Testis (tissue), 2 donors: ENCODE data around the gene ABHD11.

Experiments
- POLR2A ChIP-seq: fragments of 450-650 bp; IDR thresholded peaks from one replicate; pipeline ENCODE4 v1.6.1; 2017; ENCODE audit warnings: antibody characterized with exemption, mild to moderate bottlenecking, moderate library complexity
- TF ChIP-seq, protein P1 (sequence below), 3 experiments: fragments of 450-650 bp in 2 of 3; fragments of 200-600 bp in 1 of 3; sonication (generic) in 1 of 3; IDR thresholded peaks; one replicate each; pipeline ENCODE4 v1.5.1; 2016 to 2019; ENCODE audit warnings: antibody characterized with exemption in 3 of 3, mild to moderate bottlenecking in 2 of 3, moderate library complexity in 1 of 3

DNA sequence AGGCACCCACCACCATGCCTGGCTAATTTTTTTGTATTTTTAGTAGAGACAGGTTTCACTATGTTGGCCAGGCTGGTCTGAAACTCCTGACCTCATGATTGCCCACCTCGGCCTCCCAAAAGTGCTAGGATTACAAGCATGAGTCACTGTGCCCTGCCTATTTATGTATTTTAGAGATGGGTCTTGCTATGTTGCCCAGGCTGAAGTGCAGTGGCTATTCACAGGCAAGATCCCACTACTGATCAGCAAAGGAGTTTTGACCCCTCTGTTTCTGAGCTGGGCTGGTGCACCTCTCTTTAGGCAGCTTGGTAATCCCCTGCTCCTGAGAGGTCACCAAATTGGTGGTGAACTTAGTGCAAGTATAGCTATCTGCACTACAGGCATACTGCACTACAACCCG is 6.2 kb downstream of the ABHD11 start:
- TF ChIP-seq, protein P1, sequence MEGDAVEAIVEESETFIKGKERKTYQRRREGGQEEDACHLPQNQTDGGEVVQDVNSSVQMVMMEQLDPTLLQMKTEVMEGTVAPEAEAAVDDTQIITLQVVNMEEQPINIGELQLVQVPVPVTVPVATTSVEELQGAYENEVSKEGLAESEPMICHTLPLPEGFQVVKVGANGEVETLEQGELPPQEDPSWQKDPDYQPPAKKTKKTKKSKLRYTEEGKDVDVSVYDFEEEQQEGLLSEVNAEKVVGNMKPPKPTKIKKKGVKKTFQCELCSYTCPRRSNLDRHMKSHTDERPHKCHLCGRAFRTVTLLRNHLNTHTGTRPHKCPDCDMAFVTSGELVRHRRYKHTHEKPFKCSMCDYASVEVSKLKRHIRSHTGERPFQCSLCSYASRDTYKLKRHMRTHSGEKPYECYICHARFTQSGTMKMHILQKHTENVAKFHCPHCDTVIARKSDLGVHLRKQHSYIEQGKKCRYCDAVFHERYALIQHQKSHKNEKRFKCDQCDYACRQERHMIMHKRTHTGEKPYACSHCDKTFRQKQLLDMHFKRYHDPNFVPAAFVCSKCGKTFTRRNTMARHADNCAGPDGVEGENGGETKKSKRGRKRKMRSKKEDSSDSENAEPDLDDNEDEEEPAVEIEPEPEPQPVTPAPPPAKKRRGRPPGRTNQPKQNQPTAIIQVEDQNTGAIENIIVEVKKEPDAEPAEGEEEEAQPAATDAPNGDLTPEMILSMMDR (IDR thresholded peaks at IDR 0.05) = no peak
- TF ChIP-seq POLR2A = no peak
